Measurements from ENCODE around the gene C10orf90.

The C10orf90 gene

GRCh38 chr10:126504761-126505112, 165.8 kb downstream of the C10orf90 start:
- Histone ChIP-seq H3K27me3 (replicated peaks; ENCODE audit: control insufficient read depth, insufficient read depth, low read length) (no peaks in the 10 kb centered on the region), H3K36me3 (ENCODE audit: control insufficient read depth, insufficient read depth, low read length) (no peaks in the 10 kb centered on the region), H3K4me3 (replicated peaks; ENCODE audit: low read depth, low read length) (no peak overlapping the region)
- DNase-seq (ENCODE audit: extremely low read depth, insufficient read length), result no peak
- TF ChIP-seq, protein P1, sequence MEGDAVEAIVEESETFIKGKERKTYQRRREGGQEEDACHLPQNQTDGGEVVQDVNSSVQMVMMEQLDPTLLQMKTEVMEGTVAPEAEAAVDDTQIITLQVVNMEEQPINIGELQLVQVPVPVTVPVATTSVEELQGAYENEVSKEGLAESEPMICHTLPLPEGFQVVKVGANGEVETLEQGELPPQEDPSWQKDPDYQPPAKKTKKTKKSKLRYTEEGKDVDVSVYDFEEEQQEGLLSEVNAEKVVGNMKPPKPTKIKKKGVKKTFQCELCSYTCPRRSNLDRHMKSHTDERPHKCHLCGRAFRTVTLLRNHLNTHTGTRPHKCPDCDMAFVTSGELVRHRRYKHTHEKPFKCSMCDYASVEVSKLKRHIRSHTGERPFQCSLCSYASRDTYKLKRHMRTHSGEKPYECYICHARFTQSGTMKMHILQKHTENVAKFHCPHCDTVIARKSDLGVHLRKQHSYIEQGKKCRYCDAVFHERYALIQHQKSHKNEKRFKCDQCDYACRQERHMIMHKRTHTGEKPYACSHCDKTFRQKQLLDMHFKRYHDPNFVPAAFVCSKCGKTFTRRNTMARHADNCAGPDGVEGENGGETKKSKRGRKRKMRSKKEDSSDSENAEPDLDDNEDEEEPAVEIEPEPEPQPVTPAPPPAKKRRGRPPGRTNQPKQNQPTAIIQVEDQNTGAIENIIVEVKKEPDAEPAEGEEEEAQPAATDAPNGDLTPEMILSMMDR (IDR thresholded peaks at IDR 0.05; ENCODE audit: insufficient read depth, low read length, poor library complexity, severe bottlenecking), result no peak

DNA sequence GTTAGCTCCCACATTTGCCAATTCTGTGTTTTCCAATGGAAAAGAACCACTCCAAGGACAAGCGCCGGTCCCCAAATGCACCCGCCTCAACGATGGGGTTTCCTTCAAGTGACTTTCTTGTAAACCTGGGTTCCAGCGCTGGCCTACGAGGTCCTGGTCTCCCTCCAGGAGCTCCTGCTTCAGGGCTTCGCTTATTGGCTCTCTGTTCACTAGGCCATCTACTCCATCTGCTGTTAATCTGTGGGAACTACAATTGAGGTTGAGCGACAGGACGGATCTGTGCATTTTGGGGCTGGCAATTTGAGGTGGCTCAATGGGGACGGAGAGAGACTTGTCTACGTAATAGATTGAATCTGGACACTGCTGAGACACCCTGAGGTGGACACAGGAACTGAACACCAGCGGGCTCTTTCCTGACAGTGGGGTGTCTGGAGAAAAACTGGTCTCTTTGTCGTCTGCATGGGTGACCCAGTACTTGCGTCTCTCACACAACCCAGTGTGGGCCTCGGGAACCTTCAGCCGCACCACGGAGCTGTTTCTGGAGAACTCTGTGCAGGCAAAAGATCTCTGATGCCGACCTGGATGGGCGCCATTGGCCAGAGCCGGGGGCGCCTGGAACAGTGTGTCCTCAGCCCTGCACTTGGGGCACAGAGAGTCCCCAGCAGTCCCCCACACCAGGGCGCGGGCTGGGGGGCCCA, 166.3 kb downstream of the C10orf90 start:
- Histone ChIP-seq H3K4me3 (replicated peaks; ENCODE audit: low read depth, low read length) (no peak overlapping the region), H3K27me3 (replicated peaks; ENCODE audit: control insufficient read depth, insufficient read depth, low read length) (no peaks in the 10 kb centered on the region), H3K36me3 (ENCODE audit: control insufficient read depth, insufficient read depth, low read length) (no peaks in the 10 kb centered on the region)
- DNase-seq (ENCODE audit: extremely low read depth, insufficient read length), result no peak
- TF ChIP-seq, protein P1 (IDR thresholded peaks at IDR 0.05; ENCODE audit: insufficient read depth, low read length, poor library complexity, severe bottlenecking), result no peak

- no peaks in the 10 kb centered on the region for H3K27me3 ChIP-seq (replicated peaks; ENCODE audit: control insufficient read depth, insufficient read depth, low read length)
- DNase-seq (ENCODE audit: extremely low read depth, insufficient read length), result no peak
- TF ChIP-seq, protein P1 (IDR thresholded peaks at IDR 0.05; ENCODE audit: insufficient read depth, low read length, poor library complexity, severe bottlenecking), result no peak
- no peaks in the 10 kb centered on the region for H3K36me3 ChIP-seq (ENCODE audit: control insufficient read depth, insufficient read depth, low read length)
- H3K4me3 ChIP-seq (replicated peaks; ENCODE audit: low read depth, low read length), result no peak overlapping the region
Observed at GRCh38 chr10:126503392-126504062, 167.0 kb downstream of the C10orf90 start.

GRCh38 chr10:126502441-126502840, 168.1 kb downstream of the C10orf90 start:
- Histone ChIP-seq H3K4me3 (replicated peaks; ENCODE audit: low read depth, low read length) (no peak overlapping the region), H3K27me3 (replicated peaks; ENCODE audit: control insufficient read depth, insufficient read depth, low read length) (no peaks in the 10 kb centered on the region), H3K36me3 (ENCODE audit: control insufficient read depth, insufficient read depth, low read length) (no peaks in the 10 kb centered on the region)
- TF ChIP-seq, protein P1 (IDR thresholded peaks at IDR 0.05; ENCODE audit: insufficient read depth, low read length, poor library complexity, severe bottlenecking), result no peak
- DNase-seq (ENCODE audit: extremely low read depth, insufficient read length), result no peak

DNA sequence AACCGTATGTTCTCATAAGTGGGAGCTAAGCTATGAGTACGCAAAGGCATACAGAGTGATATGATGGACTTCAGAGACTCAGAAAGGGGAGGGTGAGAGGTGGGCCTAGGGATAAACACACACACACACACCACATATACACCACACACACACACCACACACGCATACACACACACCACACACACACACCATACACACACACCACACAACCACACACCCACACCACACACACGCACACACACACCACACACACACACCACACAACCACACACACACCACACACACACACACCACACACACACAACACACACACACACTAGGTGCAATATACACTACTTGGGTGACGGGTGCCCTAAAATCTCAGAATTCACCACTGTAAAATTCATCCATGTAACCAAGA, 168.7 kb downstream of the C10orf90 start:
- TF ChIP-seq, protein P1 (IDR thresholded peaks at IDR 0.05; ENCODE audit: insufficient read depth, low read length, poor library complexity, severe bottlenecking), result no peak
- no peak for DNase-seq (ENCODE audit: extremely low read depth, insufficient read length)
- Histone ChIP-seq H3K4me3 (replicated peaks; ENCODE audit: low read depth, low read length) (no peak overlapping the region), H3K27me3 (replicated peaks; ENCODE audit: control insufficient read depth, insufficient read depth, low read length) (no peaks in the 10 kb centered on the region), H3K36me3 (ENCODE audit: control insufficient read depth, insufficient read depth, low read length) (no peaks in the 10 kb centered on the region)

Data from GM06990 (cell line).